Stimulated activated naive CD8-positive, alpha-beta T cell treated with anti-CD3 and anti-CD28 coated beads, Interleukin-15, amount 100 ng/mL, for 72 hours (primary cell): ENCODE measurements around the gene METTL25.

Experiments used
- ATAC-seq: fragments of 150-1000 bp; cut with Tn5 transposase; 2 replicates; pipeline ENCODE4 v1.10.0; 2021; ENCODE audit warnings: mild to moderate bottlenecking, moderate library complexity
- DNase-seq, 2 donors: peaks; one replicate each; pipeline ENCODE4 v3.0.0; 2021 to 2022
- H3K27ac Mint-ChIP-seq, 2 donors: one replicate each; pipeline ENCODE4 v1.8.0; 2022; ENCODE audit warnings: mild to moderate bottlenecking in 2 of 2, mixed read lengths in 2 of 2, moderate library complexity in 2 of 2
- H3K27me3 Mint-ChIP-seq: one replicate; pipeline ENCODE4 v1.8.0; 2022; ENCODE audit warnings: mixed read lengths
- H3K4me1 Mint-ChIP-seq: one replicate; pipeline ENCODE4 v1.8.0; 2022; ENCODE audit warnings: mild to moderate bottlenecking, mixed read lengths
- H3K4me3 Mint-ChIP-seq, 2 donors: one replicate each; pipeline ENCODE4 v1.8.0; 2022; ENCODE audit warnings: mild to moderate bottlenecking in 2 of 2, mixed read lengths in 2 of 2, moderate library complexity in 1 of 2
- H3K9me3 Mint-ChIP-seq, 2 donors: one replicate each; pipeline ENCODE4 v1.8.0; 2022; ENCODE audit warnings: mixed read lengths in 2 of 2

Gene METTL25

GRCh38 chr12:82522762-82523161 lies 164.4 kb downstream of the METTL25 start:
- H3K27me3 Mint-ChIP-seq, result peaks cover 15% of the 10 kb centered on the region
- H3K27ac Mint-ChIP-seq, result no peak overlapping the region
- no peaks in the 10 kb centered on the region for H3K4me1 Mint-ChIP-seq
- no peak for DNase-seq
- no peak overlapping the region for H3K4me3 Mint-ChIP-seq
- ATAC-seq, result peak; percentile 33
- H3K9me3 Mint-ChIP-seq, result no peaks in the 10 kb centered on the region

DNA sequence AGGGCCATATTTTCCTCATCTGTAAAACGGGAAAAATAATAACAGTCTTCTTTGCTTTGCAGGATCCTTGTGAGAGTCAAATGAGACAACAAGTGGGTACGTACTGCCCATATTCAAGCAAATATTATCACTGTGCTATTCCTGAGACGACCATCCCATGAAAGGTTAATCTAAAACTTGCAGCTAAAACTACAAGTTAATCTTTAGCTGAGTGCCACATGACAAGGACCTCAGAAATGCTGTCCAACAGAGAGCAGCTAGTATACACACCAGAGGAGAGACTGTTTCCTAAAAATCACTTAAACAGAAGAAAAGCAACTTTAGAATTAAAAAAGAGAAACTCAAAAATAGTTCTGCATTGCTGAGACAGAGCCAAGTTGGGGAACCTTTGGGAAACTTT lies 165.7 kb downstream of the METTL25 start:
- ATAC-seq (no peak), DNase-seq (no peak)
- H3K4me3 Mint-ChIP-seq, result no peak overlapping the region
- no peaks in the 10 kb centered on the region for H3K9me3 Mint-ChIP-seq
- no peaks in the 10 kb centered on the region for H3K4me1 Mint-ChIP-seq
- H3K27me3 Mint-ChIP-seq, result peaks cover 7% of the 10 kb centered on the region
- H3K27ac Mint-ChIP-seq, result no peak overlapping the region

- ATAC-seq (no peak), DNase-seq (no peak)
- Mint-ChIP-seq H3K4me1 (no peaks in the 10 kb centered on the region), H3K9me3 (no peaks in the 10 kb centered on the region), H3K27me3 (peaks cover 7% of the 10 kb centered on the region), H3K4me3 (no peak overlapping the region), H3K27ac (no peak overlapping the region)
Measured at GRCh38 chr12:82524641-82525040, 166.3 kb downstream of the METTL25 start.

DNA sequence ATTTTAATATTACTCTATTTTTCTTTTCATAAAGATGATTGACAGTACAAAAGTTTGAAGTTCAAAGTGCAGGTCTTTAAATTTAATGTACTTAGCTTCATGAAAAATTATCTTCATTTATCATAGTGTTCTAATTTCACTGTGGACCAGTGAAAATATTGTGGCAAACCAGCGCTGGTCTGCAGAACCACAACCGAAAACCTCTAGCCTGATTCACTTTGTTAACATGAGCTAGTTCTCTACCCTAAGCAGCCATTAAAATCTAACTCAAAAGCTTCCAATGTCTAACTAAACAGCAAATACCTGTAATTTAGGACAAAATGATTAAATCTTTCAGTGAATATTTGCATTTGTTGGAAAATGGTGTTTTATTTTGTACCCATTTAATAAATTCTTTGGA lies 167.3 kb downstream of the METTL25 start:
- Mint-ChIP-seq H3K9me3 (no peaks in the 10 kb centered on the region), H3K4me3 (no peak overlapping the region), H3K27me3 (peaks cover 7% of the 10 kb centered on the region), H3K4me1 (no peaks in the 10 kb centered on the region), H3K27ac (no peak overlapping the region)
- ATAC-seq, result no peak
- DNase-seq, result no peak

DNA sequence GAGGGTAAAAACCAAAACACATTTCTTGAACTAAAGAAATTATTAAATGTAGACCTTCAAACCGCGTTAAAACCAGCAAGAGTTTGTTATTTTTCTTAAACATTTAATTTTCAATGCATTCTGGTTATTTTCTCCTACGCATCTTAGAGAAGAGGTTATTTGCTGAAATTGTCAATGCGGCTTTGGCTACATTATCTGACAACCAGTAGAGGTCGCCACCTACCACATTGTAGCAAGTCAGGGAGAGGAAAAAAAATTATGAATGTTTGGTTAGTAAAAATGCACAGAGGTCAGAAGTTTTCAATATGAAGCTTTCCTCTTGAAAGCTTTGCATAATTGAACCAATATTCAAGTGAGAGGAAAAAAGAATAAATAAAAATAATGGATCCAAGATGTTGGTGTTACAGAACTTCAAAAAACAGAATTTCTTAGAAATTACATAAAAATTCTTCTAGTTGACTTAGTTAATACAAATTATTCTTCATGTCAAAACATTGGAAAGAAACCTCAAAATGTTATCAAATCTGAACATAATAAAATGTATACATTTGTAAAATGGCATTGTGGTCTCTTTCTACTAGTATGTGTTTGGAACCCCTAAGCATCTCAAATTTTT lies 168.9 kb downstream of the METTL25 start:
- Mint-ChIP-seq H3K9me3 (no peaks in the 10 kb centered on the region), H3K4me1 (no peaks in the 10 kb centered on the region), H3K4me3 (no peak overlapping the region), H3K27me3 (peaks cover 7% of the 10 kb centered on the region), H3K27ac (no peak overlapping the region)
- no peak for ATAC-seq
- DNase-seq, result peak; percentile 5 to 11
